Natural killer cell treated with Interleukin-12 subunit alpha and Interleukin-12 subunit beta and Interleukin-15 and Interleukin-18, amount 100 ng/mL, for 72 hours (primary cell): ENCODE results near the gene KIF13A. TPM values are rescaled to one million over a fixed set of nuclear protein-coding genes. Genes with fewer than 3 reads are reported as not detected.

Experiments
- ATAC-seq, 2 donors: fragments of 150-1000 bp; cut with Tn5 transposase in 1 of 2; sonication (Bioruptor Pico), chemical (Tn5 transposase) in 1 of 2; 2 replicates each; pipeline ENCODE4 v1.10.0; 2021
- DNase-seq: peaks from one replicate; pipeline ENCODE4 v3.0.0; 2022; ENCODE audit warnings: low spot score
- H3K27ac Mint-ChIP-seq, 2 donors: 1 replicate in 1 of 2; 2 replicates in 1 of 2; pipeline ENCODE4 v1.8.0; 2022; ENCODE audit warnings: mixed read lengths in 2 of 2, mild to moderate bottlenecking in 1 of 2, moderate library complexity in 1 of 2
- H3K27me3 Mint-ChIP-seq, 2 donors: 1 replicate in 1 of 2; 2 replicates in 1 of 2; pipeline ENCODE4 v1.8.0; 2022; ENCODE audit warnings: mixed read lengths in 2 of 2
- H3K36me3 Mint-ChIP-seq: one replicate; pipeline ENCODE4 v1.8.0; 2022; ENCODE audit warnings: mixed read lengths
- H3K4me1 Mint-ChIP-seq, 2 donors: 1 replicate in 1 of 2; 2 replicates in 1 of 2; pipeline ENCODE4 v1.8.0; 2022; ENCODE audit warnings: low read depth in 2 of 2, mixed read lengths in 2 of 2, mild to moderate bottlenecking in 1 of 2
- H3K4me3 Mint-ChIP-seq: one replicate; pipeline ENCODE4 v1.8.0; 2022; ENCODE audit warnings: mixed read lengths
- H3K9me3 Mint-ChIP-seq: 2 replicates; pipeline ENCODE4 v1.8.0; 2022; ENCODE audit warnings: mixed read lengths
- total RNA-seq, 2 donors: library from RNA; stranded (reverse); gene quantifications; one replicate each; pipeline ENCODE4 v1.2.3, GENCODE V29; 2022

The KIF13A gene
- total RNA-seq, 2 donors from 2014 or later: 8.2 to 33.6 TPM

DNA sequence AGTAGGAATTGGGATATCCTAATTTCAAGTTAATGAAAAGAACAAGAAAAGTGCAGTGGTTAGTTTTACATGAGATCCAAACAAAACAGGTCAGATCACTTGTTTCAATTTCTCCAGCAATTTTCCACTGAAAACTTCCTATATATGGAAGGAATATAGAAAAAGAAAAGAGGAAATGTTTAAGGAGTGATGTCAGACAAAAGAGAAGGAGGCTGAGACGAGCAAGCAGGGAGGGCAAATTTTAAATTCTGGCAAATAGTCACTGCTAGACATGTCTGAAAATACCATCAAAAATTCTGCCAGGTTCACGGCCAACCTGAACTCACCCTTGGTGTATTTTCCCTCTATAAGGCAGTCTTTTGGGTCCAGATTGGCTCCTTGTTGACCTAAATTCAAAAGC is 271.2 kb downstream of the KIF13A start:
- H3K27ac Mint-ChIP-seq: peak overlapping the region in 1 of 2 donors; percentile 13
- no peaks in the 10 kb centered on the region for H3K9me3 Mint-ChIP-seq
- H3K27me3 Mint-ChIP-seq: no peaks in the 10 kb centered on the region
- ATAC-seq: no peak
- peaks cover 12 to 18% of the 10 kb centered on the region in 2 donors for H3K4me1 Mint-ChIP-seq
- DNase-seq: no peak
- H3K4me3 Mint-ChIP-seq: no peak overlapping the region
- peaks cover 6% of the 10 kb centered on the region for H3K36me3 Mint-ChIP-seq

- peaks cover 12 to 18% of the 10 kb centered on the region in 2 donors for H3K4me1 Mint-ChIP-seq
- DNase-seq (peak; percentile 76), ATAC-seq (peak; percentile 96 to 97)
Measured at GRCh38 chr6:17714879-17715851, 272.3 kb downstream of the KIF13A start.

GRCh38 chr6:17714177-17714576 is 273.3 kb downstream of the KIF13A start:
- ATAC-seq (no peak), DNase-seq (no peak)
- H3K4me1 Mint-ChIP-seq: peaks cover 12 to 19% of the 10 kb centered on the region in 2 donors
- peak overlapping the region; percentile 86 for H3K4me3 Mint-ChIP-seq
- H3K9me3 Mint-ChIP-seq: no peaks in the 10 kb centered on the region
- H3K27ac Mint-ChIP-seq: peak overlapping the region; percentile 90 to 91
- peaks cover 7% of the 10 kb centered on the region for H3K36me3 Mint-ChIP-seq
- no peaks in the 10 kb centered on the region for H3K27me3 Mint-ChIP-seq

More at GRCh38 chr6:17714879-17715851, 272.3 kb downstream of the KIF13A start:
- H3K9me3 Mint-ChIP-seq: no peaks in the 10 kb centered on the region
- H3K4me3 Mint-ChIP-seq: peak overlapping the region; percentile 86
- peak overlapping the region; percentile 90 to 91 for H3K27ac Mint-ChIP-seq
- peaks cover 6% of the 10 kb centered on the region for H3K36me3 Mint-ChIP-seq
- H3K27me3 Mint-ChIP-seq: no peaks in the 10 kb centered on the region

GRCh38 chr6:17712576-17712975 is 274.9 kb downstream of the KIF13A start:
- Mint-ChIP-seq H3K27me3 (no peaks in the 10 kb centered on the region), H3K9me3 (no peaks in the 10 kb centered on the region), H3K4me3 (no peak overlapping the region), H3K4me1 (peaks cover 17 to 23% of the 10 kb centered on the region in 2 donors), H3K36me3 (peaks cover 13% of the 10 kb centered on the region), H3K27ac (peak overlapping the region in 1 of 2 donors; percentile 18)
- no peak for ATAC-seq
- no peak for DNase-seq

DNA sequence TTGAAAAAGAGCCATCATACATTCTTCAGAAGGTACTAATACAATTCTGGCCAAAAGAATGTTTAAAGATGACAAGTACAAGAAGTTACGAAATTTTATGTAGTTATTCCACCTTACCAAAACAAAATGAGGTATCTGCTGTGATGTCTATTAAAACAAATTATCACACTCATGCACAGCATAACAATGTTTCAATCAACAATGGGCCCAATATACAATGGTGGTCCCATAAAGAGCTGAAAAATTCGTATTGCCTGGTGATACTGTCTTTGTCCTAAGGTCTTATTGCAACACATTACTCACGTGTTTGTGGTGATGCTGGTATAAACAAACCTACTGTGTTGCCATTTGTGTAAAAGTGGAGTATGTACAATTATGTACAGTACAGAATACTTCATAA is 277.1 kb downstream of the KIF13A start:
- H3K36me3 Mint-ChIP-seq: peaks cover 19% of the 10 kb centered on the region
- peaks cover 27 to 28% of the 10 kb centered on the region in 2 donors for H3K4me1 Mint-ChIP-seq
- no peak overlapping the region for H3K27ac Mint-ChIP-seq
- H3K4me3 Mint-ChIP-seq: no peak overlapping the region
- ATAC-seq: no peak
- H3K9me3 Mint-ChIP-seq: no peaks in the 10 kb centered on the region
- no peak for DNase-seq
- H3K27me3 Mint-ChIP-seq: no peaks in the 10 kb centered on the region

- H3K4me3 Mint-ChIP-seq: no peak overlapping the region
- no peak for ATAC-seq
- H3K4me1 Mint-ChIP-seq: peaks cover 19 to 22% of the 10 kb centered on the region in 2 donors
- H3K9me3 Mint-ChIP-seq: no peaks in the 10 kb centered on the region
- peaks cover 13% of the 10 kb centered on the region for H3K36me3 Mint-ChIP-seq
- H3K27me3 Mint-ChIP-seq: no peaks in the 10 kb centered on the region
- DNase-seq: no peak
- H3K27ac Mint-ChIP-seq: peak overlapping the region in 1 of 2 donors; percentile 6
Measured at GRCh38 chr6:17709476-17709875, 278.0 kb downstream of the KIF13A start.

Other genes with a start within 250 kb of the KIF13A start
- 1 to 10 TPM in 1 of 2 donors, under 1 TPM in 1; 0.25 to 1.3 TPM for gene NHLRC1, start 135.0 kb upstream of the KIF13A start, total RNA-seq
- 10 to 100 TPM; 10.2 to 14.7 TPM for gene TPMT, start 167.4 kb upstream of the KIF13A start, total RNA-seq
- 10 to 100 TPM in 1 of 2 donors, 1 to 10 TPM in 1; 8.1 to 10.6 TPM for gene KDM1B, start 167.8 kb upstream of the KIF13A start, total RNA-seq